ENCODE data around the gene ZNRD2. TPM values are rescaled to one million over a fixed set of nuclear protein-coding genes. Genes with fewer than 3 reads are reported as not detected.

The ZNRD2 gene
- total and polyA plus RNA-seq, 2 of the 8 experiments (the other 6 are each of a cell fraction or from before 2014, with no cell fraction given) = 53.4 to 125 TPM

DNA sequence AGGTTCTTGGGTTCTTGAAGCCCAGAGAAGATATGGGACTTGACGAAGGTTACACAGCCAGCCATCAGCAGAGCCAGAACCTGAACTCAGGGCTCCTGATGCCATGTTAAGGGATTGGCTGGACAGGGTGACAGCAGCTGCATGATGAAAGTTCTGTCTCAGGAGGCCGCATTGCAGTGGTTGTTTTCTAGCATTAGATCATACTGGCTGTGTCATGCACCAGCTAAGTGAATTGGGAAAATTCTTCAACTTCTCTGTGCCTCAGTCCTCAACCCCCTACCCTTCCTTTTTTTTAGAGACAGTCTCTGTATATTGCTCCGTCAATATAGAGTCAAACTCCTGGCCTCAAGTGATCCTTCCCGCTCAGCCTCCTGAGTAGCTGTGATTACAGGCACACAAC lies 6.7 kb upstream of the ZNRD2 start:
- peaks cover 0 to 2% of the 10 kb centered on the region in 2 experiments for H4K20me1 ChIP-seq (replicated peaks in 1 of 2; ENCODE audit: control insufficient read depth in 1 of 2, insufficient read depth in 2 of 2, low read length in 2 of 2)
- no peak overlapping the region for H2BK20ac ChIP-seq (ENCODE audit: low read length)
- FAIRE-seq (no peak), DNase-seq (ENCODE audit: low read depth in 1 of 2, low spot score in 2 of 2) (no peak)
- no peak overlapping the region for H3K9ac ChIP-seq (replicated peaks in 1 of 4; ENCODE audit: extremely low read depth in 1 of 4, low read depth in 3 of 4, low read length in 3 of 4)
- H3K18ac ChIP-seq (ENCODE audit: extremely low read depth, low read length) = no peak overlapping the region
- no peak overlapping the region for H4K91ac ChIP-seq (replicated peaks; ENCODE audit: insufficient read length, low read length)
- H3K27me3 ChIP-seq (replicated peaks in 1 of 4; ENCODE audit: control insufficient read depth in 3 of 4, extremely low read depth in 1 of 4, insufficient read depth in 3 of 4, low read length in 3 of 4) = peaks cover 0 to 11% (median 7%) of the 10 kb centered on the region in 4 experiments; a peak in 5 of 7 replicates
- CTCF ChIA-PET (ENCODE audit: partially characterized antibody) = interaction anchor here (3.5 to 16.3 kb wide), 4 partner anchors 8 to 19 kb away, joined by 11 to 284 read pairs (median 51); partner anchors contain the start of genes EHBP1L1, FAM89B and ZNRD2
- no peaks in the 10 kb centered on the region; the same call in 1 of the 2 replicates for H3K79me1 ChIP-seq (ENCODE audit: low read depth, low read length)
- no peak overlapping the region for H3K23ac ChIP-seq (ENCODE audit: insufficient read length)
- H3K14ac ChIP-seq (ENCODE audit: insufficient read length) = no peak overlapping the region
- peaks cover 0 to 22% (median 20%) of the 10 kb centered on the region in 4 experiments; a peak in 6 of 7 replicates for H3K4me1 ChIP-seq (replicated peaks in 1 of 4; ENCODE audit: control insufficient read depth in 3 of 4, insufficient read depth in 4 of 4, low read length in 3 of 4)
- no peaks in the 10 kb centered on the region for H3K36me3 ChIP-seq (ENCODE audit: control insufficient read depth in 2 of 4, insufficient read depth in 4 of 4, low read length in 3 of 4)
- no peak overlapping the region for H2BK15ac ChIP-seq (ENCODE audit: low read length)
- H2BK12ac ChIP-seq (ENCODE audit: low read depth, low read length) = no peak overlapping the region
- H3K23me2 ChIP-seq (ENCODE audit: low read depth, low read length) = peaks cover 2% of the 10 kb centered on the region; the same call in 1 of the 2 replicates
- H3K4ac ChIP-seq (replicated peaks; ENCODE audit: insufficient read length, low read depth, low read length) = no peak overlapping the region
- no peak overlapping the region for H3K4me3 ChIP-seq (ENCODE audit: extremely low read depth in 1 of 4, insufficient read depth in 2 of 4, low read depth in 3 of 4, low read length in 4 of 4)
- H3K9me3 ChIP-seq (ENCODE audit: insufficient read depth in 2 of 2, low read depth in 1 of 2, low read length in 1 of 2) = no peaks in the 10 kb centered on the region
- H2AK5ac ChIP-seq (ENCODE audit: low read depth, low read length) = peak overlapping the region; percentile 86; the same call in 1 of the 2 replicates
- no peak overlapping the region; the same call in 1 of the 2 replicates for H4K8ac ChIP-seq (ENCODE audit: extremely low read depth, insufficient read depth, low read length)
- H3K56ac ChIP-seq (replicated peaks; ENCODE audit: insufficient read length, low read depth, low read length) = no peak overlapping the region
- H2BK5ac ChIP-seq (ENCODE audit: low read depth, low read length) = no peak overlapping the region
- H3K27ac ChIP-seq (ENCODE audit: low read depth, low read length) = no peak overlapping the region
- no peak overlapping the region for H2BK120ac ChIP-seq (replicated peaks; ENCODE audit: low read depth, low read length)
- POLR2A ChIA-PET (ENCODE audit: partially characterized antibody) = interaction anchor here (1.4 to 1.6 kb wide), 2 partner anchors 18 to 64 kb away, joined by 4 read pairs; no protein-coding TSS in a partner anchor
- no peak overlapping the region for H4K5ac ChIP-seq (ENCODE audit: insufficient read length, low read depth, low read length)
- no peaks in the 10 kb centered on the region for H3K79me2 ChIP-seq (ENCODE audit: control insufficient read depth in 1 of 2, insufficient read depth in 2 of 2, low read length in 2 of 2)
- 91% methylated on average over 4 of the region's 4 CpGs; no CpG with 5 or more reads in 1 of the 2 experiments for WGBS, 2 experiments (ENCODE audit: extremely low coverage in 1 of 2, insufficient coverage in 1 of 2, insufficient read length in 1 of 2, insufficient replicate concordance in 2 of 2, low coverage in 1 of 2, low lambda C conversion rate in 2 of 2, missing lambda C conversion rate in 1 of 2)
- no peak overlapping the region for H3K4me2 ChIP-seq (ENCODE audit: insufficient read depth in 1 of 2, low read depth in 2 of 2, low read length in 2 of 2)
- H2AFZ ChIP-seq (ENCODE audit: low read length) = no peak overlapping the region
- TF ChIP-seq TCF12 (IDR thresholded peaks at IDR 0.05; ENCODE audit: low read depth, low read length) = no peak
- TF ChIP-seq EZH2 (IDR thresholded peaks at IDR 0.05; ENCODE audit: low read depth, low read length, severe bottlenecking) = no peak
- TF ChIP-seq CEBPB (IDR thresholded peaks at IDR 0.05; ENCODE audit: low read depth, low read length) = no peak
- no peak for TF ChIP-seq KDM4A (IDR thresholded peaks at IDR 0.05; ENCODE audit: low read depth, low read length, severe bottlenecking)
- TF ChIP-seq, protein P1, sequence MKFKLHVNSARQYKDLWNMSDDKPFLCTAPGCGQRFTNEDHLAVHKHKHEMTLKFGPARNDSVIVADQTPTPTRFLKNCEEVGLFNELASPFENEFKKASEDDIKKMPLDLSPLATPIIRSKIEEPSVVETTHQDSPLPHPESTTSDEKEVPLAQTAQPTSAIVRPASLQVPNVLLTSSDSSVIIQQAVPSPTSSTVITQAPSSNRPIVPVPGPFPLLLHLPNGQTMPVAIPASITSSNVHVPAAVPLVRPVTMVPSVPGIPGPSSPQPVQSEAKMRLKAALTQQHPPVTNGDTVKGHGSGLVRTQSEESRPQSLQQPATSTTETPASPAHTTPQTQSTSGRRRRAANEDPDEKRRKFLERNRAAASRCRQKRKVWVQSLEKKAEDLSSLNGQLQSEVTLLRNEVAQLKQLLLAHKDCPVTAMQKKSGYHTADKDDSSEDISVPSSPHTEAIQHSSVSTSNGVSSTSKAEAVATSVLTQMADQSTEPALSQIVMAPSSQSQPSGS (IDR thresholded peaks at IDR 0.05; ENCODE audit: low read length) = no peak
- no peak for TF ChIP-seq TBP (IDR thresholded peaks at IDR 0.05; ENCODE audit: low read depth, low read length)
- TF ChIP-seq CHD1 (IDR thresholded peaks at IDR 0.05; ENCODE audit: low read depth, low read length) = no peak
- no peak for TF ChIP-seq KDM5A (IDR thresholded peaks at IDR 0.05; ENCODE audit: low read length)
- TF ChIP-seq, protein P2, sequence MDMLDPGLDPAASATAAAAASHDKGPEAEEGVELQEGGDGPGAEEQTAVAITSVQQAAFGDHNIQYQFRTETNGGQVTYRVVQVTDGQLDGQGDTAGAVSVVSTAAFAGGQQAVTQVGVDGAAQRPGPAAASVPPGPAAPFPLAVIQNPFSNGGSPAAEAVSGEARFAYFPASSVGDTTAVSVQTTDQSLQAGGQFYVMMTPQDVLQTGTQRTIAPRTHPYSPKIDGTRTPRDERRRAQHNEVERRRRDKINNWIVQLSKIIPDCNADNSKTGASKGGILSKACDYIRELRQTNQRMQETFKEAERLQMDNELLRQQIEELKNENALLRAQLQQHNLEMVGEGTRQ (IDR thresholded peaks at IDR 0.05; ENCODE audit: low read length) = no peak
- TF ChIP-seq RAD21 (IDR thresholded peaks at IDR 0.05 in 1 of 2, conservative IDR thresholded peaks at IDR 0.05 in 1 of 2; ENCODE audit: low read depth in 2 of 2, low read length in 2 of 2) = no peak
